Psoas muscle (tissue), 8 donors: ENCODE data around the gene LTBP1. TPM values are rescaled to one million over a fixed set of nuclear protein-coding genes. Genes with fewer than 3 reads are reported as not detected.

Experiments
- ATAC-seq, 4 donors: fragments of 200-7000 bp; cut with Tn5 transposase; one replicate each; pipeline ENCODE4 v1.9.1; 2020; ENCODE audit warnings: moderate library complexity in 3 of 4, mild to moderate bottlenecking in 2 of 4
- DNase-seq, 2 donors: peaks; one replicate each; pipeline ENCODE4 v3.0.0-alpha.2; 2020
- H3K27ac ChIP-seq: fragments of 200-600 bp; one replicate; pipeline ENCODE4 v1.8.0; 2022
- H3K27me3 ChIP-seq, 3 donors: fragments of 200-600 bp in 1 of 3; one replicate each; pipeline versions ENCODE4 v1.6.1 to v1.8.0; 2013 to 2022; ENCODE audit warnings: low read length in 2 of 3, mild to moderate bottlenecking in 2 of 3, moderate library complexity in 1 of 3; ENCODE audit not compliant: insufficient read depth in 3 of 3
- H3K36me3 ChIP-seq, 2 donors: fragments of 200-600 bp in 1 of 2; one replicate each; pipeline versions ENCODE4 v1.6.1 to v1.8.0; 2013 to 2022; ENCODE audit warnings: low read depth in 1 of 2, mild to moderate bottlenecking in 1 of 2, moderate library complexity in 1 of 2; ENCODE audit not compliant: insufficient read depth in 1 of 2
- H3K4me1 ChIP-seq: fragments of 200-600 bp; one replicate; pipeline ENCODE4 v1.8.0; 2022
- H3K4me3 ChIP-seq: fragments of 200-600 bp; one replicate; pipeline ENCODE4 v1.8.0; 2022; ENCODE audit warnings: mild to moderate bottlenecking
- H3K9me3 ChIP-seq: fragments of 200-600 bp; one replicate; pipeline ENCODE4 v1.8.0; 2022
- CTCF ChIP-seq: fragments of 200-600 bp; IDR thresholded peaks from one replicate; pipeline ENCODE4 v1.8.0; 2022; ENCODE audit warnings: antibody characterized with exemption
- WGBS, 3 donors: extraction: QIAGEN DNeasy Blood & Tissue Kit; methylation state at CpG; one replicate each; pipeline versions ENCODE4 v1.1.6 to v1.1.7; 2013; 5-methylcytosine and 5-hydroxymethylcytosine counted together
- intact Hi-C, 2 donors: fragments of 100-400 bp; cut with DNase I; formaldehyde crosslinking; loops; one replicate each; pipeline versions ENCODE4 v1.11.0 to v1.14.2; 2022
- polyA plus RNA-seq, 3 donors: library from polyadenylated mRNA; stranded (reverse); fragments of 200-250 nt; gene quantifications; one replicate each; pipeline ENCODE4 v1.2.3, GENCODE V29; 2013
- total RNA-seq, 4 donors: library from RNA; stranded (reverse); fragmentation: NEBNext Ultra II Directional in 2 of 4; extraction: Animal tissue kit (Norgen Biotek cat#: 25700) in 2 of 4; gene quantifications; one replicate each; pipeline versions ENCODE4 v1.2.1 to v1.2.4, GENCODE V29; 2021 to 2023
- donor health status: healthy with polysubstance abuse.
- donor health status: DM: no; HTN: no; CAD: no; lungs with moderate emphysema.
- donor health status: Bipolar disorder and iron deficiency.
- donor health status: healthy.
- donor health status: DM: yes; HTN: yes; CAD: no.
- donor health status: DM: no; HTN: no; CAD: no.
- donor health status: DM: no; HTN: no; CAD: no.
- donor health status: DM: yes; HTN: yes; CAD: no.

The LTBP1 gene
- total and polyA plus RNA-seq, 7 donors = 5.9 to 26.8 (median 9.5) TPM

- no peak for TF ChIP-seq CTCF
- Histone ChIP-seq H3K4me3 (no peak overlapping the region), H3K9me3 (no peaks in the 10 kb centered on the region), H3K27me3 (no peaks in the 10 kb centered on the region), H3K27ac (no peak overlapping the region), H3K4me1 (peaks cover 7% of the 10 kb centered on the region), H3K36me3 (no peaks in the 10 kb centered on the region)
- DNase-seq = no peak
- intact Hi-C loops = loop anchor here (5.0 to 10.0 kb wide), 4 partner anchors 234 to 407 kb away; no protein-coding TSS in a partner anchor
- no peak for ATAC-seq
- WGBS, 3 donors = 62 to 69% (median 62%) methylated on average over 4 of the region's 4 CpGs
Observed at GRCh38 chr2:33038230-33038629, 91.5 kb downstream of the LTBP1 start.

GRCh38 chr2:33038799-33039198 is 92.0 kb downstream of the LTBP1 start:
- TF ChIP-seq CTCF = no peak
- no peaks in the 10 kb centered on the region for H3K9me3 ChIP-seq
- 82 to 97% (median 94%) methylated on average over 4 of the region's 4 CpGs for WGBS, 3 donors
- H3K4me1 ChIP-seq = peaks cover 7% of the 10 kb centered on the region
- intact Hi-C loops = loop anchor here (5.0 to 10.0 kb wide), 4 partner anchors 234 to 406 kb away; no protein-coding TSS in a partner anchor
- DNase-seq (no peak), ATAC-seq (no peak)
- H3K27ac ChIP-seq = no peak overlapping the region
- no peaks in the 10 kb centered on the region for H3K36me3 ChIP-seq
- H3K4me3 ChIP-seq = no peak overlapping the region
- no peaks in the 10 kb centered on the region for H3K27me3 ChIP-seq

GRCh38 chr2:33040541-33040940 is 93.8 kb downstream of the LTBP1 start:
- H3K27ac ChIP-seq = no peak overlapping the region
- no peak for ATAC-seq
- intact Hi-C loops = no loop called here

GRCh38 chr2:33042265-33042664 is 95.5 kb downstream of the LTBP1 start:
- no peak overlapping the region for H3K4me3 ChIP-seq
- H3K4me1 ChIP-seq = no peaks in the 10 kb centered on the region
- H3K27me3 ChIP-seq = no peaks in the 10 kb centered on the region
- TF ChIP-seq CTCF = no peak
- ATAC-seq (peak in 1 of 4 donors; percentile 22), DNase-seq (no peak)
- H3K27ac ChIP-seq = no peak overlapping the region
- no peaks in the 10 kb centered on the region for H3K36me3 ChIP-seq
- 26 to 59% (median 39%) methylated on average over 1 of the region's 1 CpG for WGBS, 3 donors
- intact Hi-C loops = no loop called here
- H3K9me3 ChIP-seq = no peaks in the 10 kb centered on the region

More at GRCh38 chr2:33040541-33040940, 93.8 kb downstream of the LTBP1 start:
- H3K9me3 ChIP-seq = no peaks in the 10 kb centered on the region
- TF ChIP-seq CTCF = no peak
- H3K4me3 ChIP-seq = no peak overlapping the region
- DNase-seq = no peak
- no peaks in the 10 kb centered on the region for H3K4me1 ChIP-seq
- 87 to 97% (median 91%) methylated on average over 4 of the region's 4 CpGs for WGBS, 3 donors
- no peaks in the 10 kb centered on the region for H3K27me3 ChIP-seq
- H3K36me3 ChIP-seq = no peaks in the 10 kb centered on the region

GRCh38 chr2:33042819-33043218 is 96.1 kb downstream of the LTBP1 start:
- Histone ChIP-seq H3K4me1 (no peaks in the 10 kb centered on the region), H3K36me3 (no peaks in the 10 kb centered on the region), H3K4me3 (no peak overlapping the region), H3K27me3 (no peaks in the 10 kb centered on the region), H3K27ac (no peak overlapping the region), H3K9me3 (no peaks in the 10 kb centered on the region)
- ATAC-seq (no peak), DNase-seq (no peak)
- TF ChIP-seq CTCF = no peak
- intact Hi-C loops = no loop called here
- 66 to 72% (median 72%) methylated on average over 3 of the region's 3 CpGs for WGBS, 3 donors
